Transverse colon (tissue), 4 donors: ENCODE results near the gene TPBG. TPM values are rescaled to one million over a fixed set of nuclear protein-coding genes. Genes with fewer than 3 reads are reported as not detected.

Experiments
- DNase-seq: peaks from one replicate; pipeline ENCODE4 v3.0.0-alpha.2; 2019
- H3K27ac ChIP-seq, 4 donors: fragments of 200-600 bp; sonication (generic); 2 replicates each; pipeline ENCODE4 v1.5.1; 2016 to 2018; ENCODE audit warnings: inconsistent platforms in 4 of 4
- H3K27me3 ChIP-seq: fragments of 200-600 bp; sonication (generic); 2 replicates; pipeline ENCODE4 v1.5.1; 2017; ENCODE audit warnings: inconsistent platforms
- H3K36me3 ChIP-seq, 4 donors: fragments of 200-600 bp; sonication (generic); 2 replicates each; pipeline ENCODE4 v1.5.1; 2017 to 2019; ENCODE audit warnings: inconsistent platforms in 4 of 4
- H3K4me1 ChIP-seq, 4 donors: fragments of 200-600 bp; sonication (generic); 2 replicates each; pipeline ENCODE4 v1.5.1; 2017 to 2020; ENCODE audit warnings: inconsistent platforms in 4 of 4
- H3K4me3 ChIP-seq, 4 donors: fragments of 200-600 bp; sonication (generic); 1 replicate in 1 of 4; 2 replicates in 3 of 4; pipeline versions ENCODE4 v1.5.1 to v1.6.1; 2017 to 2019; ENCODE audit warnings: inconsistent platforms in 4 of 4
- H3K9me3 ChIP-seq, 2 donors: fragments of 200-600 bp; sonication (generic); 2 replicates each; pipeline ENCODE4 v1.5.1; 2017 to 2019; ENCODE audit warnings: inconsistent platforms in 2 of 2
- CTCF ChIP-seq, 5 experiments: fragments of 200-600 bp in 3 of 5; fragments of 450-650 bp in 2 of 5; sonication (generic) in 3 of 5; IDR thresholded peaks; 1 replicate in 2 of 5; 2 replicates in 3 of 5; pipeline ENCODE4 v1.5.1; 2016 to 2017; ENCODE audit warnings: antibody characterized with exemption in 5 of 5, inconsistent platforms in 3 of 5, mild to moderate bottlenecking in 2 of 5, moderate library complexity in 1 of 5
- EP300 ChIP-seq: sonication (generic); formaldehyde crosslinking; IDR thresholded peaks from one replicate; pipeline ENCODE4 v1.6.1; 2017; ENCODE audit warnings: antibody characterized with exemption, low read depth
- POLR2A ChIP-seq: fragments of 450-650 bp; IDR thresholded peaks from one replicate; pipeline ENCODE4 v1.6.1; 2016; ENCODE audit warnings: antibody characterized with exemption, mild to moderate bottlenecking, moderate library complexity
- POLR2AphosphoS5 ChIP-seq, 3 donors: sonication (generic); formaldehyde crosslinking; IDR thresholded peaks; one replicate each; pipeline ENCODE4 v1.6.1; 2016; ENCODE audit warnings: antibody characterized with exemption in 3 of 3
- WGBS, 2 donors: methylation state at CpG; one replicate each; pipeline ENCODE4 v1.1.5; 2018; ENCODE audit warnings: low coverage in 1 of 2; 5-methylcytosine and 5-hydroxymethylcytosine counted together
- in situ Hi-C, 4 donors: fragments of 200-750 bp; cut with MboI; loops; one replicate each; pipeline versions ENCODE4 v1.15.0 to v1.15.1; 2017; ENCODE audit warnings: low sequenced_read_pairs in 3 of 4, low pct_ligation_motif_present in 1 of 4, low pct_unique_long_range_greater_than_20kb in 1 of 4
- intact Hi-C: fragments of 100-400 bp; cut with DNase I; formaldehyde crosslinking; loops from one replicate; pipeline ENCODE4 v1.15.1; 2023; ENCODE audit warnings: low total_unique reads
- total RNA-seq, 4 donors: library from RNA; depleted of rRNA; stranded (reverse); fragments of >200 nt; gene quantifications; one replicate each; pipeline ENCODE4 v1.1.0, GENCODE V29; 2016

TPBG gene
- total RNA-seq, 4 donors from 2014 or later: 13.4 to 23.6 (median 19.3) TPM

DNA sequence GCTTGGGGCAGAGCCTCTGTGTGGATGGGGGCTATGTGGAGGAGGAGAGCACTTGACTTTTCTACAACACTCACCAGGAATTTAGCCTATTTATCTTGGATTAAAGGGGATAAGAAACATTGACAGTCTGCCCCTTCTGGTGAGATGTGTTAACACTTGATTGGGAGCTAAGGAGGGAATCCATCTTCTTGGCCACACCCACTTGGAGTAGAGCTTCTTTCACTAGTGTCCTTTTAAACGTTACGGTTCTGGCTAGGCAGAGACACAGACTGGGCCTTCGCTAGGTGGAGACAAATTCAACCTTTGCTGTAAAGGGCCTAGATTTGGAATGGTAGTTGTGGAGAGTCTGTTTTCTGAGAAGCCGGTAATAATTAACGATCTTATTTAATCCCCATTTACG is 15.5 kb upstream of the TPBG start:
- 93 to 98% methylated on average over 4 to 6 of the region's 6 CpGs for WGBS, 2 donors
- Histone ChIP-seq H3K36me3 (no peaks in the 10 kb centered on the region), H3K4me3 (no peak overlapping the region), H3K4me1 (no peaks in the 10 kb centered on the region), H3K27ac (no peak overlapping the region), H3K27me3 (no peaks in the 10 kb centered on the region), H3K9me3 (peaks cover 0 to 5% of the 10 kb centered on the region in 2 donors)
- intact Hi-C loops (no loop called here), in situ Hi-C loops (no loop called here)
- no peak for DNase-seq
- TF ChIP-seq POLR2AphosphoS5 (IDR thresholded peaks at IDR 0.05): no peak
- TF ChIP-seq CTCF (IDR thresholded peaks at IDR 0.05): no peak
- TF ChIP-seq EP300: no peak
- no peak for TF ChIP-seq POLR2A

DNA sequence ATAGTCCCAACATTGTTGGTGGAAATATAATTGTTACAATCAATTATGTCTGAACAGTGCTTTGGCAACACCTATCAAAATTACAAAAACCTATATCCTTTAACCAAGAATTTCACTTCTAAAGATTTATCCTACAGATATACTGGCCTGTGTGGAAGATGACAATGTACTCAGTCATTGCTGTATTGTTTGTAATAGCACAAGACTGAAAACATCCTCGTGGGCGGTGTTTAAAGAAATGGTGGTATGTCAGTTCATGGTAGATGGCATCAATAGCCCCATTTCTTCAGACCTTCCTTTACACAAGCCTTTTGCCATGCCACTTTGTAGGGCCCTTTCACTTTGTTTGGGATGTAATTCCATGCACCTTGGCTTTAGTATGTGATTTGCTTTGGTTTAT is 9.8 kb upstream of the TPBG start:
- in situ Hi-C loops (no loop called here), intact Hi-C loops (no loop called here)
- H3K4me3 ChIP-seq: no peak overlapping the region
- H3K36me3 ChIP-seq: no peaks in the 10 kb centered on the region
- no peaks in the 10 kb centered on the region for H3K4me1 ChIP-seq
- H3K27me3 ChIP-seq: no peaks in the 10 kb centered on the region
- DNase-seq: no peak
- H3K9me3 ChIP-seq: no peaks in the 10 kb centered on the region
- TF ChIP-seq CTCF (IDR thresholded peaks at IDR 0.05) (no peak), POLR2AphosphoS5 (IDR thresholded peaks at IDR 0.05) (no peak), POLR2A (no peak), EP300 (no peak)
- H3K27ac ChIP-seq: no peak overlapping the region
- 79 to 81% methylated on average over 2 of the region's 2 CpGs for WGBS, 2 donors

DNA sequence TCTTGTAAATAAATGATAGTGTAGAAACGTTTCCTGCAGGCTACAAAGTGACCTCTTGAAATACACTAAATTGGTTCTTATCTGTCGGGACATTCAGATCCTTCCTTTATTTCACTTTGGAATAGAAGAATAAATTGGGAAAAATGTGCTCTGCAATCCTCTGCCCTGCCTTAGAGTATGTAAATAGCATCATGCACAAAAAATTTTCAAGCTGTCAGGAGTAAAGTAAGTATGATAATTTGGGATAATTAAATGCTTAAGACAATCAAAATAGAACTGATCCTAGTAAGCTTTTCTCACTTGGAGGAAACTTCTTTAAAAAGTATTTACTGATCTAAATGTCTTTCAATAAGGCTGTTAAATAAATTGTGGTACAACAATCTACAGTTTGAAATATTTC is 3.1 kb upstream of the TPBG start:
- intact Hi-C loops (no loop called here), in situ Hi-C loops (no loop called here)
- Histone ChIP-seq H3K27ac (no peak overlapping the region), H3K4me3 (no peak overlapping the region), H3K9me3 (no peaks in the 10 kb centered on the region), H3K4me1 (peaks cover 0 to 11% (median 7%) of the 10 kb centered on the region in 4 donors), H3K36me3 (no peaks in the 10 kb centered on the region), H3K27me3 (peaks cover 52% of the 10 kb centered on the region)
- TF ChIP-seq POLR2A (no peak), POLR2AphosphoS5 (IDR thresholded peaks at IDR 0.05) (no peak), EP300 (no peak)
- DNase-seq: no peak
- WGBS, 2 donors: 58 to 61% methylated on average over 2 of the region's 2 CpGs

- intact Hi-C loops: no loop called here
- 78 to 100% methylated on average over 2 to 3 of the region's 3 CpGs for WGBS, 2 donors
- TF ChIP-seq EP300 (no peak), CTCF (IDR thresholded peaks at IDR 0.05) (no peak), POLR2AphosphoS5 (IDR thresholded peaks at IDR 0.05) (no peak), POLR2A (no peak)
- Histone ChIP-seq H3K27ac (no peak overlapping the region), H3K4me1 (peaks cover 0 to 13% (median 7%) of the 10 kb centered on the region in 4 donors), H3K4me3 (no peak overlapping the region), H3K27me3 (peaks cover 52% of the 10 kb centered on the region), H3K36me3 (no peaks in the 10 kb centered on the region), H3K9me3 (no peaks in the 10 kb centered on the region)
- in situ Hi-C loops: no loop called here
- no peak for DNase-seq
These were observed 2.0 kb upstream of the TPBG start for GRCh38 chr6:82361631-82362030.

- in situ Hi-C loops (no loop called here), intact Hi-C loops (no loop called here)
- H3K9me3 ChIP-seq: no peaks in the 10 kb centered on the region
- peaks cover 0 to 13% (median 7%) of the 10 kb centered on the region in 4 donors for H3K4me1 ChIP-seq
- DNase-seq: no peak
- H3K27me3 ChIP-seq: peaks cover 52% of the 10 kb centered on the region
- 60 to 72% methylated on average over 4 of the region's 4 CpGs for WGBS, 2 donors
- no peak overlapping the region for H3K4me3 ChIP-seq
- H3K36me3 ChIP-seq: no peaks in the 10 kb centered on the region
- H3K27ac ChIP-seq: no peak overlapping the region
- TF ChIP-seq POLR2A (no peak), EP300 (no peak), CTCF (IDR thresholded peaks at IDR 0.05) (no peak), POLR2AphosphoS5 (IDR thresholded peaks at IDR 0.05) (no peak)
These were observed 1.5 kb upstream of the TPBG start for GRCh38 chr6:82362144-82362543.
